GM12873 (cell line): Measurements from ENCODE around the gene C19orf67.

Source experiments
- TF ChIP-seq, protein P1 (sequence below): IDR thresholded peaks from 2 replicates; pipeline ENCODE4 v1.5.1; 2012; ENCODE audit warnings: low read depth, mild to moderate bottlenecking, moderate library complexity, low read length, control low read depth; ENCODE audit not compliant: insufficient read depth; ENCODE audit errors: missing control alignments

The C19orf67 gene

GRCh38 chr19:14053032-14053431, 32.6 kb downstream of the C19orf67 start:
- TF ChIP-seq, protein P1, sequence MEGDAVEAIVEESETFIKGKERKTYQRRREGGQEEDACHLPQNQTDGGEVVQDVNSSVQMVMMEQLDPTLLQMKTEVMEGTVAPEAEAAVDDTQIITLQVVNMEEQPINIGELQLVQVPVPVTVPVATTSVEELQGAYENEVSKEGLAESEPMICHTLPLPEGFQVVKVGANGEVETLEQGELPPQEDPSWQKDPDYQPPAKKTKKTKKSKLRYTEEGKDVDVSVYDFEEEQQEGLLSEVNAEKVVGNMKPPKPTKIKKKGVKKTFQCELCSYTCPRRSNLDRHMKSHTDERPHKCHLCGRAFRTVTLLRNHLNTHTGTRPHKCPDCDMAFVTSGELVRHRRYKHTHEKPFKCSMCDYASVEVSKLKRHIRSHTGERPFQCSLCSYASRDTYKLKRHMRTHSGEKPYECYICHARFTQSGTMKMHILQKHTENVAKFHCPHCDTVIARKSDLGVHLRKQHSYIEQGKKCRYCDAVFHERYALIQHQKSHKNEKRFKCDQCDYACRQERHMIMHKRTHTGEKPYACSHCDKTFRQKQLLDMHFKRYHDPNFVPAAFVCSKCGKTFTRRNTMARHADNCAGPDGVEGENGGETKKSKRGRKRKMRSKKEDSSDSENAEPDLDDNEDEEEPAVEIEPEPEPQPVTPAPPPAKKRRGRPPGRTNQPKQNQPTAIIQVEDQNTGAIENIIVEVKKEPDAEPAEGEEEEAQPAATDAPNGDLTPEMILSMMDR, result no peak

DNA sequence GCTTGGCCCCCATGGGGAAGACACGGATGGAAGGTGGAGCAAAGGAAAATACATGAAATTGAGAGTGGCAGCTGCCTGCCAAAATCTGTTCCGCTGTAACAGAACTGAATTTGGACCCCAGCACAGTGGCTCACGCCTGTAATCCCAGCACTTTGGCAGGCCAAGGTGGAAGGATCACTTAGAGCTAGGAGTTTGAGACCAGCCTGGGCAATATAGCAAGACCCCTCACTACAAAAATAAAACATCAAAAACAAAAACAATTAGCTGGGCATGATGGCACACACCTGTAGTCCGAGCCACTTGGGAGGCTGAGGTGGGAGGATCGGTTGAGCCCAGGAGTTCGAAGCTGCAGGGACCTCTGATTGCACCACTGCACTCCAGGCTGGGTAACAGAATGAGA, 33.1 kb downstream of the C19orf67 start:
- TF ChIP-seq, protein P1, result no peak

DNA sequence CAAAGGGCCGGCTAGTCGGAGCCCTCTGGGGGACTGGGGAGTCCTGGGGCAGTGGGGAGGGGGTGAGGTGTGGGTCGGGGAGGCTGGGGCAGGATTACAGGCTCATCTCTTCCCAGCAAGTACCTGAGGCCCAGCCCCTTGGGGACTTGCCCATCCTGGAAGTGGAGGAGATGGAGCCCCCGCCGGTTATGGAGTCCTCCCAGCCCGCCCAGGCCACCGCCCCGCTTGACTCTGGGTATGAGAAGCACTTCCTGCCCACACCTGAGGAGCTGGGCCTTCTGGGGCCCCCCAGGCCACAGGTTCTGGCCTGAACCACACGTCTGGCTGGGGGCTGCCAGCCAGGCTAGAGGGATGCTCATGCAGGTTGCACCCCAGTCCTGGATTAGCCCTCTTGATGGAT, 33.6 kb downstream of the C19orf67 start:
- TF ChIP-seq, protein P1, result no peak

DNA sequence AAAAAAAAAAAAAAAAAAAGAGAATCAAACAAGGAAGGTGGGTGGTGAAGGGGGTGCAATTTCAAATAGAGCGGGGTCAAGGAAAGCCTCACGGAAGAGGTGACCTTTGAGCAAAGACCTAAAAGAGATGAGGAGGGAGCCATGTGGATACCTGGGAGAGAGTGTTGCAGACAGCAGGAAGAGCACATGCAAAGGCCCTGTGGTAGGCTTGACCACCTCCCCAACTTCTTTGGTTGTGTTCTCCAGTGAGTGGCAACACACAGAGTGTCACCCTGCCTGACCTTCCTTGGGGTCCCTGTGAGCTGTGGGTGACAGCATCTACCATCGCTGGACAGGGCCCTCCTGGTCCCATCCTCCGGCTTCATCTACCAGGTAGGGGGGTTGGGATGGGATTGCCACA, 35.1 kb downstream of the C19orf67 start:
- TF ChIP-seq, protein P1, result no peak

DNA sequence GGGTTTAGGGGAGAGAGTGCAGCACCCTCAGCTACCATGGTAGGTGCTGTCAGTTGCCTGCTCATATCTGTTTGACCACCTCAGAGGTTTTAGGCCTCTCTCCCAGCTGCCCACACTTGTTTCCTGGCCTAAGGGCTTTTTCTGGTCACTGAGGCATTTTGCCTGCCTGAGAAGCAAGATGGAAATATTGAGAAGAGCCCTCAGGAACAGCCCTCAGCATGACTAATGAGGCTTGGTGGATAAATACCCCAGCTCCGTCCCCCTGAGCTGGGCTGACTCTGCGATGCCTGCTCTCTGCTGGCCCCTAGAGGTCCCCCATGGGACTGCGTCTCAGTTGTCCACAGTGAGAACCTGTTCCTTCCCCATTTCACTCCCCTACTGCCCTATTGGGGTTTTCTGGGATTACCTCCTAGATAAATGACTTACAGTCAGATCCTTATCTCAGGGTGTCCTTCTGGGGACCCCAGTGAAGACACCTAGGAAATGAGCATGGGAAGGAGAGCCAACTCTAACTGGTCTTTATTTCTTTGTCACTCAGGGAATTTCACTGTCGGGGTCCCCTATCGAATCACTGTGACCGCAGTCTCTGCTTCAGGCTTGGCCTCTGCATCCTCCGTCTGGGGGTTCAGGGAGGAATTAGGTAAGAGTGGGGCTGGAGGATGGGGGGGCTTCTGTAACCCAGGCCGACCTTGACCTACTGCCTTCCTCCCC, 37.0 kb downstream of the C19orf67 start:
- TF ChIP-seq, protein P1, result peak; percentile 99

DNA sequence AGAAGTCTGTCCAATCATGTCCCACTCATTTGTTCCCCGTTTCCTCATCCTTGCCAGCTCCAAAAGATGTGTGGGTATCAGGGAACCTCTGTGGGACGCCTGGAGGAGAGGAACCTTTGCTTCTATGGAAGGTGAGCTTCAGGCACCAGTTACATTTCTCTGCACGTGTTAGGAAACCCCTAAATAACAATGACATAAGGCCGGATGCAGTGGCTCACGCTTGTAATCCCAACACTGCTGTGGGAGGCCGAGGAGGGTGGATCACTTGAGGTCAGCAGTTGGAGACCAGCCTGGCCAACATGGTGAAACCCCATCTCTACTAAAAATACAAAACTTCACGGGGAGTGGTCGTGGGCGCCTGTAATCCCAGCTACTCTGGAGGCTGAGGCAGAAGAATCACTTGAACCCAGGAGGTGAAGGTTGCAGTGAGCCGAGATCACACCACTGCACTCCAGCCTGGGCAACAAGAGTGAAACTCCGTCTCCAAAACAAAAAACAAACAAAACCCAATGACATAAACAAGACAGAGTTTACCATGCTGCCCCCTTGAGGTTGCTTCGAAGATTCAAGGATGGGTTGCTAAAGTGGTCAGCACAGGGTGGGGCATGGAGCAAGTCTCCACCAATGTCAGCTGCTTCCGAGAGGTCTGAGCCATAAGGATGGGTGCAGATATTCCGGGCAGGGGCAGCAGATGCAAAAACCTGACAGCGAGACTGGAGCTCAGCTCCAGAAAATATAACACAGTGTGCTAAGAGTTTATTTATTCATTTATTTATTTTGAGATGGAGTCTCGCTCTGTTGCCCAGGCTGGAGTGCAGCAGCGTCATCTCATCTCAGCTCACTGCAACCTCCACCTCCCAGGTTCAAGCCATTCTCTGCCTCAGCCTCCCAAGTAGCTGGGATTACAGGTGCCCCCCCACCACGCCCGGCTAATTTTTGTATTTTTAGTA, 42.6 kb downstream of the C19orf67 start:
- TF ChIP-seq, protein P1, result peak; percentile 66

DNA sequence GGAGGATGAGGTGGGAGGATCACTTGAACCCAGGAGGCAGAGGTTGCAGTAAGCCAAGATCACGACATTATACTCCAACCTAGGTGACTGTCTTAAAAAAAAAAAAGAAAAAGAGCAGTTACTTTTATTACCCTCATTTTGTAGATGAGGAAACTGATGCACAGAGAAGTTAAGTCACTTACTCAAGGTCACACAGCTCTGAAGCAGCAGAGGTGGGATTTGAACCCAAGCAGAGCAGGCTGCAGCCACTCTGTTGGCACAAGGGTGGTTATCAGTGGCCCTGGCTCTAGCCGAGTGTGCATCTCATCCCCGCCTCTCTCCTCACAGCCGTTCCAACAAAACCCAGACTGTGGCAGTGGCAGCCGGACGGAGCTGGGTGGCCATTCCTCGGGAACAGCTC, 46.4 kb downstream of the C19orf67 start:
- TF ChIP-seq, protein P1, result no peak
